LNCAP (cell line): ENCODE results near the gene MAGI2.

ENCODE experiments used
- CTCF ChIP-seq: fragments of 450-650 bp; IDR thresholded peaks from 2 replicates; pipeline ENCODE4 v1.5.1; 2017; ENCODE audit warnings: mild to moderate bottlenecking

MAGI2 gene

GRCh38 chr7:78955329-78955728, 498.1 kb downstream of the MAGI2 start:
- TF ChIP-seq CTCF = no peak

- no peak for TF ChIP-seq CTCF
Measured at GRCh38 chr7:78953726-78954363, 499.6 kb downstream of the MAGI2 start.

- TF ChIP-seq CTCF = no peak
Measured at GRCh38 chr7:78953090-78953489, 500.4 kb downstream of the MAGI2 start.

- no peak for TF ChIP-seq CTCF
Measured at GRCh38 chr7:78939669-78940068, 513.8 kb downstream of the MAGI2 start.

- TF ChIP-seq CTCF = no peak
Measured at GRCh38 chr7:78924581-78924980, 528.9 kb downstream of the MAGI2 start.

- TF ChIP-seq CTCF = no peak
Measured at GRCh38 chr7:78912781-78913180, 540.7 kb downstream of the MAGI2 start.

GRCh38 chr7:78906735-78907134, 546.7 kb downstream of the MAGI2 start:
- TF ChIP-seq CTCF = no peak

- TF ChIP-seq CTCF = no peak
Measured at GRCh38 chr7:78905436-78905835, 548.0 kb downstream of the MAGI2 start.
